ENCODE measurements around the gene SPATA4.

- TF ChIP-seq CTCF (IDR thresholded peaks at IDR 0.05) = no peak
- TF ChIP-seq POLR2AphosphoS5 (IDR thresholded peaks at IDR 0.05) = no peak
Measured at GRCh38 chr4:176198316-176198903, 3.0 kb upstream of the SPATA4 start.

All from esophagus muscularis mucosa (tissue), 3 donors.